ENCODE data around the gene DYRK1A.

DNA sequence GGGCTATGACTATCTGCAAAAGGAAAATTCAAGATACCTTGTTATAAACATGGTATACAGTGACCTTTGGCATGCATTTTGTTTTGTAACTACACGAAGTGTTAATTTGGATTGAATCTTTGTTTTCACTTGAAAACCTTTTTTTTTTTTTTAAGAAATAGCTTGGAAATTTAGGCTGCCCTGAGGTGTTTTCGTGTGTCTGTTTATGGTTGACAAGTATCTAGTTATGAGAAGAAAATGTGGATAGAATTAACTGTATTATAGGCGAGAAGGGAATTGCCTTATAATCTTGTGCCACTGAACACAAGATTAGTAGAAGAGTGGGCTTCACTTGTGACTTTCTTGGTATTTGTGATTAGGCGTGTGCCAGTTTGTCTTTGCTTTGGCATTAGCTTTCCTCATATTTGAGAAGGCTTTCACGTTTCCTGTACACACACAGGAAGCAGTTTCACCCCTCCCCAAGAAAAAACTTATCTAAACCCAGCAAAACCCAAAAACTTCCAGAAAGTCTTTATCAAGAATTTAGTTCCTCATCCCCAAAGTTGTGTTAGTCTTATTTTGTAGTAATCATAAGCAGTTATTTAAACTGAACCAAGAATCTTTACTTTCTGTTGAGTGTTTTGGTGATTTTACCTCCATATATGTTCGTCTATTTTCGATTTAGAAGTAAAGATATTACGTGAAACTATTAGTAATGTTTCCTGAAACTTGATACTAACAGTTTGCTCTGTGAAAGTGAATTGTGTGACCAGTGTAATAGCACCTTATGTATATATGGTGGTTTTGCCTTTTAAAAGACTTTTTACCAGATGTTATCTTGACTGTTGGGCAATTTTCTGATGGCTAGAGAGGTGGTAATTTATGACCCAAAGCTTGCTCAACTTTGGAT lies 3.8 kb downstream of the DYRK1A start:
- TF ChIP-seq, protein P1, sequence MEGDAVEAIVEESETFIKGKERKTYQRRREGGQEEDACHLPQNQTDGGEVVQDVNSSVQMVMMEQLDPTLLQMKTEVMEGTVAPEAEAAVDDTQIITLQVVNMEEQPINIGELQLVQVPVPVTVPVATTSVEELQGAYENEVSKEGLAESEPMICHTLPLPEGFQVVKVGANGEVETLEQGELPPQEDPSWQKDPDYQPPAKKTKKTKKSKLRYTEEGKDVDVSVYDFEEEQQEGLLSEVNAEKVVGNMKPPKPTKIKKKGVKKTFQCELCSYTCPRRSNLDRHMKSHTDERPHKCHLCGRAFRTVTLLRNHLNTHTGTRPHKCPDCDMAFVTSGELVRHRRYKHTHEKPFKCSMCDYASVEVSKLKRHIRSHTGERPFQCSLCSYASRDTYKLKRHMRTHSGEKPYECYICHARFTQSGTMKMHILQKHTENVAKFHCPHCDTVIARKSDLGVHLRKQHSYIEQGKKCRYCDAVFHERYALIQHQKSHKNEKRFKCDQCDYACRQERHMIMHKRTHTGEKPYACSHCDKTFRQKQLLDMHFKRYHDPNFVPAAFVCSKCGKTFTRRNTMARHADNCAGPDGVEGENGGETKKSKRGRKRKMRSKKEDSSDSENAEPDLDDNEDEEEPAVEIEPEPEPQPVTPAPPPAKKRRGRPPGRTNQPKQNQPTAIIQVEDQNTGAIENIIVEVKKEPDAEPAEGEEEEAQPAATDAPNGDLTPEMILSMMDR (IDR thresholded peaks at IDR 0.05), result no peak
- TF ChIP-seq POLR2A (IDR thresholded peaks at IDR 0.05), result no peak

Data from uterus (tissue), 2 donors.